GOT3 (cell line): ENCODE measurements around the gene CFAP410.
"Not testable (repeated sequence)": the region's sequence is repeated elsewhere in the genome, so short reads cannot be mapped to it uniquely, and the experiment has no call there.

Source experiments
- DNase-seq: peaks from one replicate; lab custom pipeline; 2025; ENCODE audit warnings: mixed read lengths; lab: John Stamatoyannopoulos, UW

Gene CFAP410

DNA sequence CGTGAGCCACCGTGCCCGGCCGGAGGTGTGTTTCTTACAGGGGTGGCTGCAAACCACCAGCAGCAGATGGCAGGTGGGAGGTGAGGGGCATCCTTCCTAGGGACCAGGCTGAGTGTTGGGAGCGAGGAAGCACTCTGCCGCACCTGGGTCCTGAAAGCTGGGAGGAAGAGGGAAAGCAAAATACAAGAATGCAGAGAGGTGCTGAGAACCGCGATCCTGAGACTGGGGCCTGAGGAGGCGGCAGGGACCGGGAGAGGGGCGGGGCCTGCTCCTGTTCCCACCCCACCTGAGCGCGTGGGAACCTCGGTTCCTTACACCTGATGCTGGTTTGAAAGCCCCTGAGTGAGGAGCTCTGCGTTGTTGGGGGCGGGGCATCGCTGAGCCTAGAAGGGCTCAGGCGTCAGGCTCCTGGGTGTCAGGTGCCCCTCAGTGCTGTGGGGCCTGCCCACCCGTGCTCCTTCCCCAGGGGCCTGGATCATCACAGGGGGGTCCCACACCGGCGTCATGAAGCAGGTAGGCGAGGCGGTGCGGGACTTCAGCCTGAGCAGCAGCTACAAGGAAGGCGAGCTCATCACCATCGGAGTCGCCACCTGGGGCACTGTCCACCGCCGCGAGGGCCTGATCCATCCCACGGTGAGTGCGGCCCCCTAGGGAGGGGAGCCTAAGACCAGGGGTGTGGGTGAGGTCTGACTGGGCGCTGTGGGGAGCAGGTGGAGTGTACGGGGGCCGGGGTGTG, 29.7 kb upstream of the CFAP410 start:
- DNase-seq: no peak

- DNase-seq: no peak
Measured at GRCh38 chr21:44366586-44367211, 27.5 kb upstream of the CFAP410 start.

- no peak for DNase-seq
Measured at GRCh38 chr21:44365967-44366585, 26.9 kb upstream of the CFAP410 start.

DNA sequence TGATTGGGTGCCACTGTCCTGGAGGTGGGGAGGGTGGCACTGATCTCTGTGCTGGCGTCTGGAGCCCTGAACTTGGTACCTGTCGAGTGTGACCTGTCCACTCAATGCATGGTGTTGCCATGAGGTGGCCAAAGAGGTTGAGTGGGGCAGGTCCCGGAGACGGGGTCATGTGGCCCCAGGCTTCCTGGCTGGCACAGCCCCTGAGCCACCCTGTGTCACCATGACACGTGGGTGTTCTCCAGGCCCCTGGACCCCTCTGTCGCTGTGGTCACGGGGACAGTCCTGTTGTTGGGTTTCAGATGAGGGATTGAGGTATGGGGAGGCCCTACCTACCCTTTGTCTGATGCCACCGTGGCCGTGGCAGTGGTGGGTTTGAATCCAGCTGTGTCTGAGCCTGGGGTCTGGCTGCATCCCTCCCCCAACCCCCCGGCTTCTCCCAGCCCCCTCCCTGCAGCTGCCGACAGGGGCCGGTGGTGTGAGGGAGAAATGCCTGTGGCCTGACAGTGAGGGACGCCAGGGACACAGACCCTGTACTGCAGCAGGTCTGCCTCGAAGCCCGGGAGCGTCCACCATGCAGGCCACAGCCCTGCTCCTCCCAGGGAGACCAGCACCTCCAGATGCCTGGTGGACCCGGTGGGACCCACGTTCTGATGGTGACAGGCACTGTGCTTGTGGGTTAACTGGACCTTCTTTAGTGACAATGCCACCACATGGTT, 26.2 kb upstream of the CFAP410 start:
- DNase-seq: no peak

- DNase-seq: no peak
Measured at GRCh38 chr21:44364151-44365053, 25.2 kb upstream of the CFAP410 start.

DNA sequence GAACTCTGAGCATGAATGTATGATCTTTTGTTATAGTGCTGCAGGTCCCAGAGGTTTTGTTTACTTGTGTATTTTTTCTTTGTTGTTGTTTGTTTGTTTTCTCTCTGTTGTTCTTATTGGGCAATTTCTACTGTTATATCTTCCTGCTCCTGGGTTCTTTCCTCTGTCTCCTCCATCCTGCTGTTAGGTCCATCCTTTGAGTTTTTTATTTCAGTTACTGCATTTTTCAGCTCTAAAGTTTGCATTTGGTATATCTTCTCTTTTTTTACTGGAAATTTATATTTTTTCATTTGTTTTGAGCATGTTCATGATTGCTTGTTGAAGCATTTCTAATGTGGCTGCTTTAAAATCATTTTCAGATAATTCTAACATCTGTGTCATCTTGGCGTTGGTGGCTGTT, 24.1 kb upstream of the CFAP410 start:
- DNase-seq: no peak

DNA sequence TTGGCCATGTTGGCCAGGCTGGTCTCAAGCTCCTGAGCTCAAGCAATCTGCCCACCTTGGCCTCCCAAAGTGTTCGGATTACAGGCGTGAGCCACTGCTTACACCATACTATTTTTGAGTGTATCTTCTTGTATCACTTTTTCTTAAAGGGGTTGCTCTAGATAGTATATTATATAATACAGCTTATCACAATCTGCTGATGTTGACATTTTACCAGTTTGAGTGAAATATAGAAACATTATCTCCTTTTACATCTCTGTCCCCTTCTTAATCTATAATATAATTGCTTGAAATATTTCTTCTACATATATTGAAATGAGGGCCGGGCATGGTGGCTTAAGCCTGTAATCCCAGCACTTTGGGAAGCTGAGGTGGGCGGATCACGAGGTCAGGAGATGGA, 22.7 kb upstream of the CFAP410 start:
- not testable (repeated sequence) for DNase-seq

DNA sequence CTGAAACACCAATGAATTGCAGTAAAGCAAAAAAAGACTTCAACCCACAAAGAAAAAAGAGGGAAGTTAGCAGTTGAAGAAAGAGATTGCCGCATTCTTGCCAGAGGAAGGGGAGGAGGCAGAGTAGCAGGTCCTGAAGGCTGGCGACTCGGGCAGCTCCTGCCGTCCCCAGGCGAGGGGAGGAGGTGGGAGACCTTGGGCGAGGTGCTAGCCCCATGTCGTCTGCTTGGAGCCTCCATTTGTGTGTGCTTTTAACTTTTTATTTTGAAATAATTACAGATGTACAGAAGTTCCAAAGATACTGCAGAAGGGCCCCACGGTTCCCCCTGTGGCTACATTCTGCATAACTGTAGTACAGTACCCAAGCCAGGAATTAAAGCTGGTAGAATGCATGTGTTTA, 21.0 kb upstream of the CFAP410 start:
- DNase-seq: no peak

GRCh38 chr21:44359396-44359795, 20.2 kb upstream of the CFAP410 start:
- DNase-seq: no peak

- DNase-seq: no peak
Measured at GRCh38 chr21:44357064-44357837, 18.1 kb upstream of the CFAP410 start.

DNA sequence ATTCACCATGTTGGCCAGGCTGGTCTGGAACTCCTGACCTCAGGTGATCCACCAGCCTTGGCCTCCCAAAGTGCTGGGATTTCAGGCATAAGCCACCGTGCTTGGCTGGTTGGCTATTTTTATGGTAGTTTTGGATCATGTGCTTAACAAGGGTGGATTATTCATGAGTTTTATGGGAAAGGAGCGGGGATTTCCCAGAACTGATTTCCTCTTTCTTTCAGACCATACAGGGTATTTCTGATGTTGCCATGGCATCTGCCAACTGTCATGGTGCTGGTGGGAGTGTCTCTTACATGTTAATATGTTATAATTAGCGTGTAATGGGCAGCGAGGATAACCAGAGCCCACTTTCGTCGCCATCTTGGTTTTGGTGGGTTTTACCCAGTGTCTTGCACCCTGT, 17.4 kb upstream of the CFAP410 start:
- no peak for DNase-seq

DNA sequence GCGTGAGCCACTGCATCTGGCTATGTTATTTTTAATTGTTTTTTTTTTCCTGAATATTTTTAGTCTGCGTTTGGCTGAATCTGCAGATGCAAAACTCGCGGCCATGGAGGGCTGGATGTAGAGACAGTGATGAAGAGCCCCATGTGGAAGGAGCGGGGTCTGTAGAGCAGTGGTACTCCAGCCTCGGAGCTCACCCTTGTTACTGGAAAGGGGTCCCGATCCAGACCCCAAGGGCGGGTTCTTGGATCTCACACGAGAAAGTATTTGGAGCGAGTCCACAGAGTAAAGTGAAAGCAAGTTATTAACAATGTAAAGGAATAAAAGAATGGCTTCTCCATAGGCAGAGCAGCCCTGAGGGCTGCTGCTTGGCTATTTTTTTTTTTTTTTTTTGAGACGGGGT, 17.0 kb upstream of the CFAP410 start:
- no peak for DNase-seq

- no peak for DNase-seq
Measured at GRCh38 chr21:44354775-44355771, 15.9 kb upstream of the CFAP410 start.

GRCh38 chr21:44354001-44354405, 14.8 kb upstream of the CFAP410 start:
- no peak for DNase-seq

- DNase-seq: no peak
Measured at GRCh38 chr21:44353191-44353970, 14.2 kb upstream of the CFAP410 start, which contains the start of gene TRPM2. Gene TRPM2, plus strand, starts transcription at chr21:44353621. Its CDS starts 80 bp downstream, at chr21:44353701.

DNA sequence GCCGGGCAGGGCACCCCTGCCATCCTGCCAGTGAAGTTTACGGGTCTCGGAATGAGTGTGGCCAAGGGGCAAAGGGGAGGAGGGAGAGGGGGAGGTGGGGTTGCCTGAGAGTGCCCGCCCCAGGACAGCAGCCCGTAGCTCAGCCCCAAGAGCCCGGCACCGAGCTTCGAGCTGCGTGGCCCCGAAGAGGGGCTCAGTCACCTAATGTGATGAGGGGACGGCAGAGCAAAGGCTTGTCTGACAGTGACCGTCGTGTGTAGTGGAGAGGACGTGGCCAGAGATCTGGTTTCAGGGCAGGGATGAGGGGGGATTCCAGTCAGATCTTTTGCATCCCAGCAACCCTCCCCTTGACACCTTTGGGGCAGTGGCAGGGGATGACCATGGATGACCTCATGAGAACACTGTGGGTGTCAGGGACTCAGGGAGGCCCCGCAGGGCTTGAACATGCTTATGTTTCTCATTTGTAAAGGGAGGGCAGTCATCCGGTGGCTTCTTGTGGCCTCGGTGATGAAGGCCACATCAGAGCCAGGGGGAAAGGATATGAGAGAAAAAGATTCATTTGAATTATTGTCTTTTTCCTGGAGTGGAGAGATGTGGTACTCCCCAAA, 13.2 kb upstream of the CFAP410 start:
- DNase-seq: no peak

DNA sequence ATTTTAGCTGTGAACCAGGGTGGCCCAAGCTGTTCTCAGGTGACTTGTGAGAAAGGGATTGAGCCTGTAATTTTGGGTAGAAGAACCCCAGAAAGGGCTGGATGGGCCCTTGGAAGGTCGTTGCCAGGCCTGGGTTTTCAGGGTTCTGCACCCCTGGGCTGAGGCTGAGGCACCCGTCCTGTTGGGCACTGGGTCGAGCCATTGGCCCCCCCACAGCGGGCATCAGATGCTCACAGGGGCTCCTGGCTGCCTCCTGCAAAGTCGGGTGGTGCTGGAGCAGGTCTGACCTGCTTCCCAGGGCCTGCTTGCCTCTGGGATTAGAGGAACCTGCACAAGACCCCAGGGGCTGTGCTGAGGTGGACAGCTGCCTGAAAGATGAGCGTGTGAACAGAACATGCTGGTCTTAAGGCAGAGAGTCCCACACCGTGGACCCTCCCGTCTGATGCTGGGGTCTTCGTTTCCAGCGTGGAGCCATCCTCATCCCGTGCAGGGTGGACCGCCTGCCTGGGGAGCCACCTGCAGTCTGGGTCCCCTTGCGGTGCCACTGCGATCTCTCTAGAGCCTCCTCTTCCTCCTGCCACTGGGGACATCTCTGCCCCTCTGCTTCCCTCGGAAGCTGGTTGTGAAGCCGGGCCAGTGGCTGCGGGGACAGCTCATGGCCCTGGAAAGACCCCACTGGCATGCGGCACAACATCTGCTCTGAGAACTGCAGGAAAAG, 12.5 kb upstream of the CFAP410 start:
- DNase-seq: no peak
